SK-N-SH (cell line): ENCODE results near the gene RABGGTB.

Source experiments
- ELF1 ChIP-seq: IDR thresholded peaks from 2 replicates; pipeline ENCODE4 v1.4.0; 2012
- EP300 ChIP-seq, 2 experiments: IDR thresholded peaks; 2 replicates each; pipeline versions ENCODE4 v1.4.0 to v1.6.1; 2012; ENCODE audit warnings: borderline replicate concordance in 1 of 2, low read depth in 1 of 2, low read length in 1 of 2
- FOSL2 ChIP-seq: IDR thresholded peaks from 2 replicates; pipeline ENCODE4 v1.4.0; 2012; ENCODE audit warnings: low read depth, mild to moderate bottlenecking, moderate library complexity, borderline replicate concordance
- GABPA ChIP-seq: IDR thresholded peaks from 2 replicates; pipeline ENCODE4 v1.4.0; 2012; ENCODE audit warnings: low read depth, mild to moderate bottlenecking
- MEF2A ChIP-seq: IDR thresholded peaks from 2 replicates; pipeline ENCODE4 v1.4.0; 2012; ENCODE audit warnings: low read depth, borderline replicate concordance
- NRF1 ChIP-seq: IDR thresholded peaks from 2 replicates; pipeline ENCODE4 v1.6.1; 2012; ENCODE audit warnings: low read depth, mild to moderate bottlenecking, low read length
- POLR2AphosphoS5 ChIP-seq: IDR thresholded peaks from 2 replicates; pipeline ENCODE4 v1.6.1; 2012; ENCODE audit warnings: low read depth, low read length
- RXRA ChIP-seq: IDR thresholded peaks from 2 replicates; pipeline ENCODE4 v1.4.0; 2012; ENCODE audit warnings: low read depth, mild to moderate bottlenecking, borderline replicate concordance
- TF ChIP-seq, protein P1 (sequence below): fragments of 200-600 bp; sonication (generic); IDR thresholded peaks from 2 replicates; pipeline ENCODE4 v1.6.1; 2017; ENCODE audit warnings: antibody characterized with exemption, mild to moderate bottlenecking, moderate library complexity
- TF ChIP-seq, protein P2 (sequence below): IDR thresholded peaks from 2 replicates; pipeline ENCODE4 v1.4.0; 2012; ENCODE audit warnings: low read depth, borderline replicate concordance

DNA sequence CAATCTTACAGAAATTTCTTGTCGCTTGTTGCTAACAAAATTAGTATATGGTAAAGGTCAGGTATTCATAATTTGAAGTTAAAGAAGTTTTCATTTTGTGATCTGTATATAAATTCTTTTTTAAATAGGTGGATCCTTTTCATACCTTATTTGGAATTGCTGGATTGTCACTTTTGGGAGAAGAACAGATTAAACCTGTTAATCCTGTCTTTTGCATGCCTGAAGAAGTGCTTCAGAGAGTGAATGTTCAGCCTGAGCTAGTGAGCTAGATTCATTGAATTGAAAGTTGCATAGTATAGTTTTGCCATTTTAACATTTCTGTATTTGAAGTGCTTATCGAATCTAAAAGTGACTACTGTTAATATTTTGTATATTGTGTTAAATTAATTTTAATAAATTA lies 8.3 kb downstream of the RABGGTB start:
- TF ChIP-seq, protein P1, sequence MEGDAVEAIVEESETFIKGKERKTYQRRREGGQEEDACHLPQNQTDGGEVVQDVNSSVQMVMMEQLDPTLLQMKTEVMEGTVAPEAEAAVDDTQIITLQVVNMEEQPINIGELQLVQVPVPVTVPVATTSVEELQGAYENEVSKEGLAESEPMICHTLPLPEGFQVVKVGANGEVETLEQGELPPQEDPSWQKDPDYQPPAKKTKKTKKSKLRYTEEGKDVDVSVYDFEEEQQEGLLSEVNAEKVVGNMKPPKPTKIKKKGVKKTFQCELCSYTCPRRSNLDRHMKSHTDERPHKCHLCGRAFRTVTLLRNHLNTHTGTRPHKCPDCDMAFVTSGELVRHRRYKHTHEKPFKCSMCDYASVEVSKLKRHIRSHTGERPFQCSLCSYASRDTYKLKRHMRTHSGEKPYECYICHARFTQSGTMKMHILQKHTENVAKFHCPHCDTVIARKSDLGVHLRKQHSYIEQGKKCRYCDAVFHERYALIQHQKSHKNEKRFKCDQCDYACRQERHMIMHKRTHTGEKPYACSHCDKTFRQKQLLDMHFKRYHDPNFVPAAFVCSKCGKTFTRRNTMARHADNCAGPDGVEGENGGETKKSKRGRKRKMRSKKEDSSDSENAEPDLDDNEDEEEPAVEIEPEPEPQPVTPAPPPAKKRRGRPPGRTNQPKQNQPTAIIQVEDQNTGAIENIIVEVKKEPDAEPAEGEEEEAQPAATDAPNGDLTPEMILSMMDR: no peak
- TF ChIP-seq NRF1 (no peak), RXRA (no peak), EP300 (IDR thresholded peaks at IDR 0.05; ENCODE audit: borderline replicate concordance in 1 of 2, low read depth in 1 of 2, low read length in 1 of 2) (no peak), FOSL2 (no peak), MEF2A (no peak), GABPA (no peak), POLR2AphosphoS5 (no peak), ELF1 (no peak)
- TF ChIP-seq, protein P2, sequence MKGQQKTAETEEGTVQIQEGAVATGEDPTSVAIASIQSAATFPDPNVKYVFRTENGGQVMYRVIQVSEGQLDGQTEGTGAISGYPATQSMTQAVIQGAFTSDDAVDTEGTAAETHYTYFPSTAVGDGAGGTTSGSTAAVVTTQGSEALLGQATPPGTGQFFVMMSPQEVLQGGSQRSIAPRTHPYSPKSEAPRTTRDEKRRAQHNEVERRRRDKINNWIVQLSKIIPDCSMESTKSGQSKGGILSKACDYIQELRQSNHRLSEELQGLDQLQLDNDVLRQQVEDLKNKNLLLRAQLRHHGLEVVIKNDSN: no peak
